HFFc6 (cell line): Measurements from ENCODE around the gene POM121. TPM values are rescaled to one million over a fixed set of nuclear protein-coding genes. Genes with fewer than 3 reads are reported as not detected.
"Not testable (repeated sequence)": the region's sequence is repeated elsewhere in the genome, so short reads cannot be mapped to it uniquely, and the experiment has no call there.

Experiments used
- DNase-seq: peaks from one replicate; pipeline ENCODE4 v3.0.0-alpha.2; 2018
- H3K27ac Mint-ChIP-seq: 2 replicates; pipeline ENCODE4 v1.8.0; 2020; ENCODE audit warnings: mild to moderate bottlenecking, mixed read lengths
- H3K27me3 Mint-ChIP-seq: 2 replicates; pipeline ENCODE4 v1.8.0; 2021; ENCODE audit warnings: mild to moderate bottlenecking, moderate library complexity, mixed read lengths; ENCODE audit not compliant: insufficient read depth
- H3K36me3 Mint-ChIP-seq: 2 replicates; pipeline ENCODE4 v1.8.0; 2021; ENCODE audit warnings: low read depth, mixed read lengths
- H3K4me1 Mint-ChIP-seq: 2 replicates; pipeline ENCODE4 v1.8.0; 2020; ENCODE audit warnings: low read depth, mixed read lengths
- H3K4me3 Mint-ChIP-seq: 2 replicates; pipeline ENCODE4 v1.8.0; 2020; ENCODE audit warnings: mild to moderate bottlenecking, moderate library complexity, mixed read lengths
- H3K9me3 Mint-ChIP-seq: 2 replicates; pipeline ENCODE4 v1.8.0; 2020; ENCODE audit warnings: mild to moderate bottlenecking, mixed read lengths
- total RNA-seq, 6 experiments: library from RNA; stranded (reverse); fragmentation: NEBNext Ultra II Directional; extraction: Animal tissue kit (Norgen Biotek cat#: 25700); gene quantifications; 2 replicates in 1 of 6; 3 replicates in 5 of 6; pipeline ENCODE4 v1.2.3, GENCODE V29; 2021

Gene POM121
- total RNA-seq, 6 experiments from 2014 or later: 40.4 to 43.9 (median 42.2) TPM

DNA sequence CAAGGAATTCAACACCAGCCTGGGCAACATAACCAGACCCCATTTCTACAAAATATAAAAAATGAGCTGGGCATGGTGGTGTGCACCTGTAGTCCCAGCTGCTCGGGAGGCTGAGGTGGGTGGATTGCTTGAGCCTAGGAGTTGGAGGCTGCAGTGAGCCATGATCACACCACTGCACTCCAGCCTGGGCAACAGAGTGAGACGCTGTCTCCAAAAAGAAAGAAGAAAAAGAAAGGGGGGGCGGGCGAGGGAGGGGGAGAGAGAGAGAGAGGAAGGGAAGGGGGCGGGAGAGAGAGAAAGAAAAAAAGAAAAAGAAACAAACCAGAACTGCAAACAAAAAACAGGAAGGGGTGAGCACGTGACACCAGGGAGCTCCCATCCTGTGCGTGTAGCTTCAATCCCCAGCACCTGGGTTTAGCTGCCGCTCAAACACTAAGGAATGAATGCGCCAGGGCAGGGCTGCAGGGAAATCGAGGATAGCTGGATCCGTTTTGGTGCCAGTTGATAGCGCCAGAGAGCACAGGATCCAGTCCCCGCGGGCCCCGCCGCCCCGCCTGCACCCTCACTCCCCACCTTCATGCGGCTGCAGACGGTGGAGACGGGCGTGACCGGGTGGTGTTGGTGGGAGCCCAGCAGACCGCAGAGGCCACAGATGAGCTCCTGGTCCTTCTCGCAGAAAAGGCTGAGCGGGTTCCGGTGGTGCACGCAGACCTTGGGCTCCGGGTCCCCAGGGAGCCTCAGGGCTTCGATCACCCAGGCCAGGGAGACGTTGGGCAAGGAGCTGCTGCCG lies 40.5 kb downstream of the POM121 start:
- H3K27me3 Mint-ChIP-seq, DNase-seq, H3K27ac Mint-ChIP-seq, H3K9me3 Mint-ChIP-seq, H3K4me3 Mint-ChIP-seq, H3K4me1 Mint-ChIP-seq, H3K36me3 Mint-ChIP-seq: not testable (repeated sequence)

- H3K9me3 Mint-ChIP-seq, H3K36me3 Mint-ChIP-seq, H3K27ac Mint-ChIP-seq, H3K4me1 Mint-ChIP-seq, DNase-seq, H3K27me3 Mint-ChIP-seq, H3K4me3 Mint-ChIP-seq: not testable (repeated sequence)
These were observed 42.0 kb downstream of the POM121 start for GRCh38 chr7:72966892-72967291.

GRCh38 chr7:72968980-72969516 lies 44.2 kb downstream of the POM121 start, which contains the start of gene TRIM74:
TRIM74 (minus strand) TSS chr7:72969466; CDS start chr7:72966157, 3,309 bp downstream.
- not testable (repeated sequence) for DNase-seq, H3K4me1 Mint-ChIP-seq

GRCh38 chr7:72969688-72970087 lies 44.8 kb downstream of the POM121 start:
- not testable (repeated sequence) for H3K4me1 Mint-ChIP-seq, H3K9me3 Mint-ChIP-seq, H3K27ac Mint-ChIP-seq, H3K36me3 Mint-ChIP-seq, H3K4me3 Mint-ChIP-seq, DNase-seq, H3K27me3 Mint-ChIP-seq

More at GRCh38 chr7:72968980-72969516, 44.2 kb downstream of the POM121 start, which contains the start of gene TRIM74:
- H3K36me3 Mint-ChIP-seq, H3K27ac Mint-ChIP-seq, H3K9me3 Mint-ChIP-seq, H3K4me3 Mint-ChIP-seq, H3K27me3 Mint-ChIP-seq: not testable (repeated sequence)

GRCh38 chr7:72971505-72971904 lies 46.6 kb downstream of the POM121 start:
- not testable (repeated sequence) for H3K4me1 Mint-ChIP-seq, H3K27me3 Mint-ChIP-seq, H3K27ac Mint-ChIP-seq, DNase-seq, H3K4me3 Mint-ChIP-seq, H3K36me3 Mint-ChIP-seq, H3K9me3 Mint-ChIP-seq

DNA sequence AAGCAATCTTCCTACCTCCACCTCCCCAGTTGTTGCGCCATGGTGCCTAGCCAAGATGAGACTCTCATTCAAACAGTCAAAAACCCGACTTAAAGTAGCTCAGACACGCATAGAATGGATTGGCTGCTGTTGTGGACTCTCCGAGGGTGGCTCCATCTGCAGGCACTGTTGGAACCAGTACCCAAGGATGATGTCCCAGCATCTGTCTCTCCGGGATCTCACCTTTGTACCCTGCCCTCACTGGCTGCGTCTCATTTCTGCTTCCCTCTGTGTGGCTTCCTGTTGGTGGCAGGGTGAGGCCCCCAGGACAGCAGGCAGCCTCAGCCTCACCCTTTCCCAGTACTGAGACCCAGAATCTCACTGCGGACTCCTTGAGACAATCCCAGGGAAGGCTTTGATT lies 49.9 kb downstream of the POM121 start:
- not testable (repeated sequence) for H3K27ac Mint-ChIP-seq, H3K36me3 Mint-ChIP-seq, H3K9me3 Mint-ChIP-seq, DNase-seq, H3K4me1 Mint-ChIP-seq, H3K4me3 Mint-ChIP-seq, H3K27me3 Mint-ChIP-seq

GRCh38 chr7:72975656-72976286 lies 50.9 kb downstream of the POM121 start:
- not testable (repeated sequence) for DNase-seq, H3K4me1 Mint-ChIP-seq, H3K36me3 Mint-ChIP-seq, H3K9me3 Mint-ChIP-seq, H3K27me3 Mint-ChIP-seq, H3K27ac Mint-ChIP-seq, H3K4me3 Mint-ChIP-seq

DNA sequence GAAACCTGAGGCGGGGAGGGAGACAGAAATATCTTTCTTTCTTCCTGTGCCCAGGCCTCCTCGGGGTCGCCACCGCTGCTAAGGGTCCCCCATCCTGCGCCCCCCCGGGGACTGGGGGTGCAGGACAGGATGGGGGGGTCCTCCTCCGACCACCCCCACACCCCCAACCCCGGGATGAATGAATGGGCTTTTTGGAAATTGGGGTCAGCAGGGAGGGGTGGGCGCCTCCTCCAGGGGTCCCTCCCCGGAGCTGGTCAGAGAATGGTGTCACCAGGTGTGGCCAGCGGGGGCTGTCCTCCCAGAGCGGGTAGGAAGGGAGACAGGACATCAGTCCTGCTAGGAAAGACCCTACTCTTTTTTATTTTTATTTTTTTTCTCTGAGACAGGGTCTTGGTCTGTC lies 51.5 kb downstream of the POM121 start:
- DNase-seq, H3K9me3 Mint-ChIP-seq, H3K4me1 Mint-ChIP-seq, H3K27me3 Mint-ChIP-seq, H3K36me3 Mint-ChIP-seq, H3K4me3 Mint-ChIP-seq, H3K27ac Mint-ChIP-seq: not testable (repeated sequence)

- not testable (repeated sequence) for H3K27me3 Mint-ChIP-seq, DNase-seq, H3K4me3 Mint-ChIP-seq, H3K27ac Mint-ChIP-seq, H3K9me3 Mint-ChIP-seq, H3K4me1 Mint-ChIP-seq, H3K36me3 Mint-ChIP-seq
These were observed 55.5 kb downstream of the POM121 start for GRCh38 chr7:72980382-72980781.

DNA sequence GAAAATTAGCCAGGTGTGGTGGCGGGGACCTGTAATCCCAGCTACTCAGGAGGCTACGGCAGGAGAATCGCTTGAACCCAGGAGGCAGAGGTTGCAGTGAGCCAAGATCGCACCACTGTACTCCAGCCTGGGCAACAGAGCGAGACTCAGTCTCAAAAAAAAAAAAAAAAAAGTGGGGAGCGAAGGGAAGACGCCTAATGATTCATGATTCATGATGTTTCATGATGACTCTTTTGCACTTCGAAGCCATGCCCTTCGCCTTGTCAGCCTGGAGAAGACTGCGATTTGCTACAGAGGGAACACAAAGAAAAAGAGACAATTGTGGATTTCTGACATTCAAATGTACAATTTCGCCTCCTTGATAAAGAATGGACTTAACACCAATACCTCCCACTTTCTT lies 57.2 kb downstream of the POM121 start:
- not testable (repeated sequence) for H3K4me3 Mint-ChIP-seq

DNA sequence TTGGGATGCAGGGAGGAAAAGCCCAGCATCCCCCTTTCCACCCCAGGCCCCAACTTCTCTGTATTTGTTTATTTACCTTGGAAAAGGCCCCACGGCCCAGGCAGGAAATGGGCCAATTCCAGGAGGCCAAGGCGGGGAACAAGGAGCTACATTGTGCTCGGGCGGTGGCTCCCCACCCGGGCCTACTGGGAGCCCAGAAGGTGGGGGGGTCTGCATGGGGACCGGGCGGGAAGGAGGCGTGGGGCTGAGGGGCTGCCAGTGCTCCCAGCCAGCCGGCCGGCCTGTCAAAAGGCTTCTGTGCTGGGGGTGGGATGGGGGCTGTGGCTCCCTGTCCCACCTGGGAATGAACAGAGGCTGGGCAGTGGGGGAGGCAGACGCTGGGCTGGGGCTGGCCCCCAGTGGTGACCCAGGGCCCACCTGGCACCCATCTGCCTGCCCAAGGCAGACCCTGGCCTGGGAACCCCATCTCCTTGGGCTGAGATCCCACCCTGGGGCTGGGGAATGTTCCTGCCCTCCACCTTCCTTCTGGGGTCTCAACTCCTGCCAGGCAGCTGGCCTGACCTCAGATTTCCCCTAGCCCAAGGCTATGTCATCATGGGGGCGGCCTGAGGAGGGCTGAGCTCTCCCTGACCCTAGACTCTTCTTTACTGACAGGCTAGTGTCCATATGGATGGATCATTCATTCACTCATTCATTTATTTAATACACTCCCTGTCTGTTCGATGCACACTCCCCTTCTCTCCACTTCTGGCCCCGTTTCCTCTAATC lies 65.4 kb downstream of the POM121 start:
- H3K4me3 Mint-ChIP-seq, H3K9me3 Mint-ChIP-seq, H3K36me3 Mint-ChIP-seq, H3K4me1 Mint-ChIP-seq, DNase-seq, H3K27ac Mint-ChIP-seq, H3K27me3 Mint-ChIP-seq: not testable (repeated sequence)

More for the DNA sequence above, 57.2 kb downstream of the POM121 start:
- not testable (repeated sequence) for H3K36me3 Mint-ChIP-seq, DNase-seq, H3K27ac Mint-ChIP-seq, H3K9me3 Mint-ChIP-seq, H3K27me3 Mint-ChIP-seq, H3K4me1 Mint-ChIP-seq

DNA sequence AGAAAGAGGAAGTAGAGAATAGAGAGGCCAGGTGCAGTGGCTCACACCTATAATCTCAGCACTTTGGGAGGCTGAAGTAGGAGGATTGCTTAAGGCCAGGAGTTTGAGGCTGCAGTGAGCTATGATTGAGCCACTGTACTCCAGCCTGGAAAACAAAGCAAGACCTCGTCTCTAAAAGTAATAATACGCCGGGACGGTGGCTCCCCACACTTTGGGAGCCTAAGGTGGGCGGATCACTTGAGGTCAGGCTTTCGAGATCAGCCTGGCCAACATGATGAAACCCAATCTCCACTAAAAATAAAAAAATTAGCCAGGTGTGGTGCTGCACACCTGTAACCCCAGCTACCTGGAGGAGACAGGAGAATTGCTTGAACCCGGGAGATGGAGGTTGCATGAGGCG lies 70.6 kb downstream of the POM121 start:
- not testable (repeated sequence) for H3K9me3 Mint-ChIP-seq, H3K36me3 Mint-ChIP-seq, DNase-seq, H3K4me3 Mint-ChIP-seq, H3K27ac Mint-ChIP-seq, H3K27me3 Mint-ChIP-seq, H3K4me1 Mint-ChIP-seq

- DNase-seq, H3K9me3 Mint-ChIP-seq, H3K27ac Mint-ChIP-seq, H3K36me3 Mint-ChIP-seq, H3K4me3 Mint-ChIP-seq, H3K27me3 Mint-ChIP-seq, H3K4me1 Mint-ChIP-seq: not testable (repeated sequence)
These were observed 72.6 kb downstream of the POM121 start for GRCh38 chr7:72997447-72997846.
